Measurements from ENCODE around the gene INPP4A.

The INPP4A gene

GRCh38 chr2:98614024-98614739 is 169.5 kb downstream of the INPP4A start:
- ATAC-seq, result no peak
- TF ChIP-seq PATZ1 (CRISPR knock-in tag; IDR thresholded peaks at IDR 0.05; ENCODE audit: borderline replicate concordance) (no peak), CREB5 (CRISPR knock-in tag; IDR thresholded peaks at IDR 0.05; ENCODE audit: low read depth) (no peak), OSR1 (CRISPR knock-in tag; IDR thresholded peaks at IDR 0.05) (no peak), SNAI2 (CRISPR knock-in tag; IDR thresholded peaks at IDR 0.05) (no peak), ISL1 (CRISPR knock-in tag; IDR thresholded peaks at IDR 0.05) (no peak), PPARA (CRISPR knock-in tag; IDR thresholded peaks at IDR 0.05; ENCODE audit: borderline replicate concordance) (no peak), TOX (CRISPR knock-in tag; IDR thresholded peaks at IDR 0.05; ENCODE audit: borderline replicate concordance) (no peak), TCF4 (CRISPR knock-in tag; IDR thresholded peaks at IDR 0.05; ENCODE audit: borderline replicate concordance) (no peak)

DNA sequence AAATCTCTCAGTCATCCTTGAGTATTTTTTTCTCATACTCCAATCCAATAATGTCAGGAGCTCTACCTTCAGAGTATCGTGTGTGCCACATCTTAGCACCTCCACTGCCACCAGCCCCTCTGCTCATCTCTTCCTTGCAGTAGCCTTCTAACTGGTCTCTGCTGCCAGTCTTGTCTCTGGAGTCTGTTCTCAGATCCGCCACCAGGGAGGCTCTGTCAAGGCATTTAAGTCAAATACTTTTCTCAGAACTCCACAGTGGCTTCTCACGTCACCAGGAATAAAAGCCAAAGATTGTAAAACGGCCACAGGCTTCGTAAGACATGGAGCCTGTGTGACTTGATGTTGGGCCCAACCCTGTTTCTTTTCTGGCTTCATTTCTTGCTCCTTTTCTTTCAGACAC is 170.8 kb downstream of the INPP4A start:
- TF ChIP-seq ARNTL (CRISPR knock-in tag; IDR thresholded peaks at IDR 0.05; ENCODE audit: borderline replicate concordance, low read depth), result no peak
- TF ChIP-seq SNAI2 (CRISPR knock-in tag; IDR thresholded peaks at IDR 0.05), result no peak
- TF ChIP-seq ZFP30 (CRISPR knock-in tag; IDR thresholded peaks at IDR 0.05), result no peak
- no peak for TF ChIP-seq ZFP3 (CRISPR knock-in tag; IDR thresholded peaks at IDR 0.05)
- no peak for TF ChIP-seq CREB5 (CRISPR knock-in tag; IDR thresholded peaks at IDR 0.05; ENCODE audit: low read depth)
- no peak for TF ChIP-seq PPARA (CRISPR knock-in tag; IDR thresholded peaks at IDR 0.05; ENCODE audit: borderline replicate concordance)
- no peak for TF ChIP-seq ZNF8 (CRISPR knock-in tag; IDR thresholded peaks at IDR 0.05)
- no peak for TF ChIP-seq CSDC2 (CRISPR knock-in tag; IDR thresholded peaks at IDR 0.05)
- TF ChIP-seq TOX (CRISPR knock-in tag; IDR thresholded peaks at IDR 0.05; ENCODE audit: borderline replicate concordance), result no peak
- TF ChIP-seq, protein P1, sequence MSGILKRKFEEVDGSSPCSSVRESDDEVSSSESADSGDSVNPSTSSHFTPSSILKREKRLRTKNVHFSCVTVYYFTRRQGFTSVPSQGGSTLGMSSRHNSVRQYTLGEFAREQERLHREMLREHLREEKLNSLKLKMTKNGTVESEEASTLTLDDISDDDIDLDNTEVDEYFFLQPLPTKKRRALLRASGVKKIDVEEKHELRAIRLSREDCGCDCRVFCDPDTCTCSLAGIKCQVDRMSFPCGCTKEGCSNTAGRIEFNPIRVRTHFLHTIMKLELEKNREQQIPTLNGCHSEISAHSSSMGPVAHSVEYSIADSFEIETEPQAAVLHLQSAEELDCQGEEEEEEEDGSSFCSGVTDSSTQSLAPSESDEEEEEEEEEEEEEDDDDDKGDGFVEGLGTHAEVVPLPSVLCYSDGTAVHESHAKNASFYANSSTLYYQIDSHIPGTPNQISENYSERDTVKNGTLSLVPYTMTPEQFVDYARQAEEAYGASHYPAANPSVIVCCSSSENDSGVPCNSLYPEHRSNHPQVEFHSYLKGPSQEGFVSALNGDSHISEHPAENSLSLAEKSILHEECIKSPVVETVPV (CRISPR knock-in tag; IDR thresholded peaks at IDR 0.05), result no peak
- TF ChIP-seq PATZ1 (CRISPR knock-in tag; IDR thresholded peaks at IDR 0.05; ENCODE audit: borderline replicate concordance), result no peak
- no peak for TF ChIP-seq TCF4 (CRISPR knock-in tag; IDR thresholded peaks at IDR 0.05; ENCODE audit: borderline replicate concordance)
- TF ChIP-seq RARB (CRISPR knock-in tag; IDR thresholded peaks at IDR 0.05), result no peak
- TF ChIP-seq BACH2 (CRISPR knock-in tag; IDR thresholded peaks at IDR 0.05; ENCODE audit: borderline replicate concordance), result no peak

GRCh38 chr2:98617149-98617548 is 172.5 kb downstream of the INPP4A start:
- ATAC-seq, result no peak
- no peak for TF ChIP-seq RARB (CRISPR knock-in tag; IDR thresholded peaks at IDR 0.05)
- no peak for TF ChIP-seq ZNF8 (CRISPR knock-in tag; IDR thresholded peaks at IDR 0.05)
- TF ChIP-seq ZFP30 (CRISPR knock-in tag; IDR thresholded peaks at IDR 0.05), result no peak
- no peak for TF ChIP-seq BACH2 (CRISPR knock-in tag; IDR thresholded peaks at IDR 0.05; ENCODE audit: borderline replicate concordance)
- TF ChIP-seq, protein P2, sequence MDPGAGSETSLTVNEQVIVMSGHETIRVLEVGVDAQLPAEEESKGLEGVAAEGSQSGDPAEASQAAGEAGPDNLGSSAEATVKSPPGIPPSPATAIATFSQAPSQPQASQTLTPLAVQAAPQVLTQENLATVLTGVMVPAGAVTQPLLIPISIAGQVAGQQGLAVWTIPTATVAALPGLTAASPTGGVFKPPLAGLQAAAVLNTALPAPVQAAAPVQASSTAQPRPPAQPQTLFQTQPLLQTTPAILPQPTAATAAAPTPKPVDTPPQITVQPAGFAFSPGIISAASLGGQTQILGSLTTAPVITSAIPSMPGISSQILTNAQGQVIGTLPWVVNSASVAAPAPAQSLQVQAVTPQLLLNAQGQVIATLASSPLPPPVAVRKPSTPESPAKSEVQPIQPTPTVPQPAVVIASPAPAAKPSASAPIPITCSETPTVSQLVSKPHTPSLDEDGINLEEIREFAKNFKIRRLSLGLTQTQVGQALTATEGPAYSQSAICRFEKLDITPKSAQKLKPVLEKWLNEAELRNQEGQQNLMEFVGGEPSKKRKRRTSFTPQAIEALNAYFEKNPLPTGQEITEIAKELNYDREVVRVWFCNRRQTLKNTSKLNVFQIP (CRISPR knock-in tag; IDR thresholded peaks at IDR 0.05; ENCODE audit: borderline replicate concordance, low read depth), result no peak
- TF ChIP-seq ISL1 (CRISPR knock-in tag; IDR thresholded peaks at IDR 0.05), result no peak
- no peak for TF ChIP-seq TOX (CRISPR knock-in tag; IDR thresholded peaks at IDR 0.05; ENCODE audit: borderline replicate concordance)
- no peak for TF ChIP-seq ZC3H10 (CRISPR knock-in tag; IDR thresholded peaks at IDR 0.05)
- TF ChIP-seq ZNF70 (CRISPR knock-in tag; IDR thresholded peaks at IDR 0.05), result no peak
- TF ChIP-seq, protein P1 (CRISPR knock-in tag; IDR thresholded peaks at IDR 0.05), result no peak
- no peak for TF ChIP-seq GLIS3 (CRISPR knock-in tag; IDR thresholded peaks at IDR 0.05)
- TF ChIP-seq SNAI2 (CRISPR knock-in tag; IDR thresholded peaks at IDR 0.05), result no peak

More for the DNA sequence above, 170.8 kb downstream of the INPP4A start:
- ATAC-seq, result 0 out of 3 replicates have a peak, but pooled peaks have one; percentile 28

Data from SK-N-SH treated with all-trans-retinoic acid at 6 μM for 48 hours (cell line).